Transverse colon (tissue), 4 donors: ENCODE results near the gene SUDS3. TPM values are rescaled to one million over a fixed set of nuclear protein-coding genes. Genes with fewer than 3 reads are reported as not detected.

Source experiments
- DNase-seq: peaks from one replicate; pipeline ENCODE4 v3.0.0-alpha.2; 2019
- H3K27ac ChIP-seq, 4 donors: fragments of 200-600 bp; sonication (generic); 2 replicates each; pipeline ENCODE4 v1.5.1; 2016 to 2018; ENCODE audit warnings: inconsistent platforms in 4 of 4
- H3K27me3 ChIP-seq: fragments of 200-600 bp; sonication (generic); 2 replicates; pipeline ENCODE4 v1.5.1; 2017; ENCODE audit warnings: inconsistent platforms
- H3K36me3 ChIP-seq, 4 donors: fragments of 200-600 bp; sonication (generic); 2 replicates each; pipeline ENCODE4 v1.5.1; 2017 to 2019; ENCODE audit warnings: inconsistent platforms in 4 of 4
- H3K4me1 ChIP-seq, 4 donors: fragments of 200-600 bp; sonication (generic); 2 replicates each; pipeline ENCODE4 v1.5.1; 2017 to 2020; ENCODE audit warnings: inconsistent platforms in 4 of 4
- H3K4me3 ChIP-seq, 4 donors: fragments of 200-600 bp; sonication (generic); 1 replicate in 1 of 4; 2 replicates in 3 of 4; pipeline versions ENCODE4 v1.5.1 to v1.6.1; 2017 to 2019; ENCODE audit warnings: inconsistent platforms in 4 of 4
- H3K9me3 ChIP-seq, 2 donors: fragments of 200-600 bp; sonication (generic); 2 replicates each; pipeline ENCODE4 v1.5.1; 2017 to 2019; ENCODE audit warnings: inconsistent platforms in 2 of 2
- EP300 ChIP-seq: sonication (generic); formaldehyde crosslinking; IDR thresholded peaks from one replicate; pipeline ENCODE4 v1.6.1; 2017; ENCODE audit warnings: antibody characterized with exemption, low read depth
- POLR2A ChIP-seq: fragments of 450-650 bp; IDR thresholded peaks from one replicate; pipeline ENCODE4 v1.6.1; 2016; ENCODE audit warnings: antibody characterized with exemption, mild to moderate bottlenecking, moderate library complexity
- POLR2AphosphoS5 ChIP-seq, 3 donors: sonication (generic); formaldehyde crosslinking; IDR thresholded peaks; one replicate each; pipeline ENCODE4 v1.6.1; 2016; ENCODE audit warnings: antibody characterized with exemption in 3 of 3
- WGBS, 2 donors: methylation state at CpG; one replicate each; pipeline ENCODE4 v1.1.5; 2018; ENCODE audit warnings: low coverage in 1 of 2; 5-methylcytosine and 5-hydroxymethylcytosine counted together
- in situ Hi-C, 4 donors: fragments of 200-750 bp; cut with MboI; loops; one replicate each; pipeline versions ENCODE4 v1.15.0 to v1.15.1; 2017; ENCODE audit warnings: low sequenced_read_pairs in 3 of 4, low pct_ligation_motif_present in 1 of 4, low pct_unique_long_range_greater_than_20kb in 1 of 4
- intact Hi-C: fragments of 100-400 bp; cut with DNase I; formaldehyde crosslinking; loops from one replicate; pipeline ENCODE4 v1.15.1; 2023; ENCODE audit warnings: low total_unique reads
- total RNA-seq, 4 donors: library from RNA; depleted of rRNA; stranded (reverse); fragments of >200 nt; gene quantifications; one replicate each; pipeline ENCODE4 v1.1.0, GENCODE V29; 2016
- TF ChIP-seq, protein P1 (sequence below), 5 experiments: fragments of 200-600 bp in 3 of 5; fragments of 450-650 bp in 2 of 5; sonication (generic) in 3 of 5; IDR thresholded peaks; 1 replicate in 2 of 5; 2 replicates in 3 of 5; pipeline ENCODE4 v1.5.1; 2016 to 2017; ENCODE audit warnings: antibody characterized with exemption in 5 of 5, inconsistent platforms in 3 of 5, mild to moderate bottlenecking in 2 of 5, moderate library complexity in 1 of 5

Gene SUDS3
- total RNA-seq, 4 donors from 2014 or later: 27.5 to 63.4 (median 45.7) TPM

DNA sequence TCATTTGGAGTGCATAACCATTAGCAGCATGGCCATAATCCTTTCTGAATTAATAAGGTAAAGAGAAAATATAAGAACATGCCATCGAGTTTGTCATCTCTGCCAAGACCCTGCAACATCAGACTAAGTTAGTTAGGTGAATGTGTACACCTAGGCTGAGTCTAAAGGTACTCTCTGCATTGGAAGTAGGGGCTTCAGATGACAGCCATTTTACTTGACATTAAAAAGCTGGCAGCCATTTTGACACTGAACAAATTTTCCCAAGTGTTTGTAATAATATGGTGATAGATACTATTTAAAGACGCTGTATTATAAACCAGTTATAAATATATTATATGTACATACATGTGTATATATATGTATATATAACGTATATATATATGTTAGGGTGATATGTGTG is 79.0 kb downstream of the SUDS3 start:
- intact Hi-C loops: no loop called here
- WGBS, 2 donors: 47 to 54% methylated on average over 2 to 3 of the region's 3 CpGs

DNA sequence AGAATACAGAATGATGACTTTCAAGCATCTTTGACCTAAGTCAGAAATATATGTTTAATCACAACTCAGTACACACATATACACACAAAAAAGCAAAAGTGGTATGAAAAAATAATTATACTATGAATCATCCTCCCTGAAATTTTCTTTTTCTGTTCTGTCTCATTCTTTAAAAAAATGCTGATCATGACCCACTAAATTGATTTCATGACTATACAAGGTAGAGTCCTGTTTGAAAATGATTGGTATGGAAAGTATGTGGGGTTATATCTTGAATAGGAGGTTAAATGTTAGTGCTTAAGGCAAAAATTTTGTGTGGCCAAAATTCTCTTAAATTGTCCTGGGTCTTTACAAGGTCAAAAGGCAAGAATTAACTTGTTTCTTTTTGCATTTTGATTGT is 80.4 kb downstream of the SUDS3 start:
- intact Hi-C loops (no loop called here), in situ Hi-C loops (no loop called here)
- Histone ChIP-seq H3K9me3 (no peaks in the 10 kb centered on the region), H3K27me3 (no peaks in the 10 kb centered on the region), H3K4me3 (no peak overlapping the region), H3K4me1 (no peaks in the 10 kb centered on the region), H3K27ac (no peak overlapping the region), H3K36me3 (no peaks in the 10 kb centered on the region)
- no peak for DNase-seq
- TF ChIP-seq EP300 (no peak), POLR2A (no peak), POLR2AphosphoS5 (IDR thresholded peaks at IDR 0.05) (no peak)
- TF ChIP-seq, protein P1, sequence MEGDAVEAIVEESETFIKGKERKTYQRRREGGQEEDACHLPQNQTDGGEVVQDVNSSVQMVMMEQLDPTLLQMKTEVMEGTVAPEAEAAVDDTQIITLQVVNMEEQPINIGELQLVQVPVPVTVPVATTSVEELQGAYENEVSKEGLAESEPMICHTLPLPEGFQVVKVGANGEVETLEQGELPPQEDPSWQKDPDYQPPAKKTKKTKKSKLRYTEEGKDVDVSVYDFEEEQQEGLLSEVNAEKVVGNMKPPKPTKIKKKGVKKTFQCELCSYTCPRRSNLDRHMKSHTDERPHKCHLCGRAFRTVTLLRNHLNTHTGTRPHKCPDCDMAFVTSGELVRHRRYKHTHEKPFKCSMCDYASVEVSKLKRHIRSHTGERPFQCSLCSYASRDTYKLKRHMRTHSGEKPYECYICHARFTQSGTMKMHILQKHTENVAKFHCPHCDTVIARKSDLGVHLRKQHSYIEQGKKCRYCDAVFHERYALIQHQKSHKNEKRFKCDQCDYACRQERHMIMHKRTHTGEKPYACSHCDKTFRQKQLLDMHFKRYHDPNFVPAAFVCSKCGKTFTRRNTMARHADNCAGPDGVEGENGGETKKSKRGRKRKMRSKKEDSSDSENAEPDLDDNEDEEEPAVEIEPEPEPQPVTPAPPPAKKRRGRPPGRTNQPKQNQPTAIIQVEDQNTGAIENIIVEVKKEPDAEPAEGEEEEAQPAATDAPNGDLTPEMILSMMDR (IDR thresholded peaks at IDR 0.05): no peak

More for the DNA sequence above, 79.0 kb downstream of the SUDS3 start:
- Histone ChIP-seq H3K27me3 (no peaks in the 10 kb centered on the region), H3K4me1 (no peaks in the 10 kb centered on the region), H3K9me3 (no peaks in the 10 kb centered on the region), H3K36me3 (no peaks in the 10 kb centered on the region), H3K27ac (no peak overlapping the region), H3K4me3 (no peak overlapping the region)
- in situ Hi-C loops: no loop called here
- TF ChIP-seq POLR2A (no peak), POLR2AphosphoS5 (IDR thresholded peaks at IDR 0.05) (no peak), EP300 (no peak)
- TF ChIP-seq, protein P1 (IDR thresholded peaks at IDR 0.05): no peak
- DNase-seq: no peak

DNA sequence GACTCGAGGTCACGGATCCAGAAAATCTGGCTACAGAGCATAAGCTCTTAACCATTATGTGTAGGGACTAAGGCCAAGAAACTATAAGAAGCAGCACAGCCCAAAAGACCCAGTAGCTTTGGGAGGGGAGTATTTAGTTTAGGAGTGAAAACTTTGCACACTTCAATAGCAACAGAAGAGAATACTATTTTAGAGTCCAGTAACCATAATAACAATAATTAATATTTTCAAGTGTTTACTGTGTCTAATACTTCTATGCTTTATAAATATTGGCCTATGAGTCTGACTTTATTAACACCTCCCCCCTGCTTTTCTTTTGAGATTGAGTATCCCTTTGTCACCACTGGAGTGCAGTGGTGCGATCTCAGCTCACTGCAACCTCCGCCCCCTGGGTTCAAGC is 82.8 kb downstream of the SUDS3 start:
- Histone ChIP-seq H3K4me3 (no peak overlapping the region), H3K36me3 (no peaks in the 10 kb centered on the region), H3K4me1 (no peaks in the 10 kb centered on the region), H3K27ac (no peak overlapping the region), H3K9me3 (no peaks in the 10 kb centered on the region), H3K27me3 (no peaks in the 10 kb centered on the region)
- in situ Hi-C loops: no loop called here
- DNase-seq: no peak
- intact Hi-C loops: no loop called here
- TF ChIP-seq, protein P1 (IDR thresholded peaks at IDR 0.05): no peak
- no peak for TF ChIP-seq EP300
- TF ChIP-seq POLR2AphosphoS5 (IDR thresholded peaks at IDR 0.05): no peak
- TF ChIP-seq POLR2A: no peak
- 93 to 95% methylated on average over 4 of the region's 4 CpGs for WGBS, 2 donors

DNA sequence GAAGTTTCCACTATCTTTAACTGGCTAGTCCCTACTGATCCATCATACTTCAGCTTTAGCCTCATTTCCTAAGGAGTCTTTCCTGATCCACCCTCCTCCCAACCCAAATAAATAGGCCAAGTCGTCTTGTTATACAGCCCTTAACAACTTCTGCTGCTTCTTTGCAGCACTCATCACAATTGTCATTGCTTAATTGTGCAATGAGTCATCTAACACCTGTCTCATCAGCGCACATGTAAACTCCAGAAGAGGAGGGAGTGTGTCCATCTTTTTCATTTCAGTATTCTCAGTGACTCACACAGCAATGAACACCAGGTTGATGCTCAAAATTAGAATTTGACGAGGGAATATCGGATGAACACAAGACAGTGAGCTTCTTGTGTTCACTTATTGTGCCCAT is 87.3 kb downstream of the SUDS3 start:
- no peaks in the 10 kb centered on the region for H3K9me3 ChIP-seq
- no peak overlapping the region for H3K4me3 ChIP-seq
- H3K36me3 ChIP-seq: no peaks in the 10 kb centered on the region
- H3K27ac ChIP-seq: no peak overlapping the region
- in situ Hi-C loops: no loop called here
- 46 to 55% methylated on average over 4 of the region's 4 CpGs for WGBS, 2 donors
- H3K27me3 ChIP-seq: no peaks in the 10 kb centered on the region
- no peak for DNase-seq
- intact Hi-C loops: no loop called here
- TF ChIP-seq POLR2AphosphoS5 (IDR thresholded peaks at IDR 0.05) (no peak), POLR2A (no peak), EP300 (no peak)
- TF ChIP-seq, protein P1 (IDR thresholded peaks at IDR 0.05): no peak
- no peaks in the 10 kb centered on the region for H3K4me1 ChIP-seq
